ENCODE measurements around the gene LRP1-AS. TPM values are rescaled to one million over a fixed set of nuclear protein-coding genes. Genes with fewer than 3 reads are reported as not detected.

Gene LRP1-AS
- total RNA-seq, 4 donors from 2014 or later, result not detected

GRCh38 chr12:57096099-57096572 is 51.3 kb downstream of the LRP1-AS start:
- H3K4me1 ChIP-seq, result peaks cover 3 to 56% (median 37%) of the 10 kb centered on the region in 4 donors
- no peak for DNase-seq (ENCODE audit: low spot score in 2 of 2)
- WGBS, 2 donors, result 77 to 80% methylated on average over 6 of the region's 6 CpGs
- H3K9me3 ChIP-seq, result no peaks in the 10 kb centered on the region
- no peaks in the 10 kb centered on the region for H3K27me3 ChIP-seq
- H3K27ac ChIP-seq, result peak overlapping the region in 3 of 4 donors; percentile 5 to 99 (median 99)
- TF ChIP-seq EP300 (IDR thresholded peaks at IDR 0.05), result peak in 1 of 2 donors; percentile 28
- TF ChIP-seq CTCF (IDR thresholded peaks at IDR 0.05), result no peak
- no peak for TF ChIP-seq POLR2A (IDR thresholded peaks at IDR 0.05)
- peaks cover 0 to 91% (median 16%) of the 10 kb centered on the region in 3 donors for H3K36me3 ChIP-seq
- no peak overlapping the region for H3K4me3 ChIP-seq

DNA sequence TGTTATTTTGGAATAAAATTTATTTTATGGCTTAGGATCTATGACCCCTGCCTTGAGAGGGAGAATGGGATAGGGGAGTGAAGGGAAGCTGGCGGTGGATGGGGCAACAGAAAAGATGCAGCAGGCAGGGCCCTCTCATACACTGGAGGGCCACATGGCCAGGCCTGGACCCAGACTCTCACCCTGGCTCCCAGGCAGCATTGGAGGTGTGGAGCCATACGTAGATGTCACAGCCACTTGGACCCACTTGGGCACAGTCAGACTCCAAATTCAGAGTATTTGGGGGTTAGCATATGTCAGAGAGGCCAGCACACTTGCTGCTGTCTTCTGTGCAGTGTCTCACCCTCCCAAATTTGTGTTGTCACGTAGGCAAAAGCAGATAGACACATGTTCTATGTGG is 52.0 kb downstream of the LRP1-AS start:
- 61 to 64% methylated on average over 3 of the region's 3 CpGs for WGBS, 2 donors
- H3K4me1 ChIP-seq, result peaks cover 3 to 63% (median 44%) of the 10 kb centered on the region in 4 donors
- H3K27ac ChIP-seq, result peak overlapping the region in 3 of 4 donors; percentile 76 to 99 (median 99)
- no peaks in the 10 kb centered on the region for H3K9me3 ChIP-seq
- H3K36me3 ChIP-seq, result peaks cover 0 to 91% (median 16%) of the 10 kb centered on the region in 3 donors
- no peak overlapping the region for H3K4me3 ChIP-seq
- no peak for TF ChIP-seq CTCF (IDR thresholded peaks at IDR 0.05)
- no peak for TF ChIP-seq EP300 (IDR thresholded peaks at IDR 0.05)
- TF ChIP-seq POLR2A (IDR thresholded peaks at IDR 0.05), result no peak
- DNase-seq (ENCODE audit: low spot score in 2 of 2), result no peak
- no peaks in the 10 kb centered on the region for H3K27me3 ChIP-seq

Small RNA genes within 50 kb of the gene (small RNA-seq; reads per million reads assigned to genes)
- gene MIR1228, result 0.85 reads per million

Other genes starting within 250 kb of the LRP1-AS start
- not detected for gene SDR9C7, start 213.2 kb downstream of the LRP1-AS start, total RNA-seq
- 1 to 10 TPM in 3 of 4 donors, not detected in 1; 1.5 to 1.8 (median 1.7) TPM for gene RDH16, start 190.0 kb downstream of the LRP1-AS start, total RNA-seq
- gene ZBTB39, start 141.1 kb downstream of the LRP1-AS start, total RNA-seq, result 1 to 10 TPM; 3.6 to 6.8 (median 5.4) TPM
- gene TAC3, start 131.1 kb downstream of the LRP1-AS start, total RNA-seq, result not detected
- gene MYO1A, start 97.5 kb downstream of the LRP1-AS start, total RNA-seq, result under 1 TPM in 2 of 4 donors, not detected in 2; 0.30 to 0.59 TPM
- gene NEMP1, start 68.8 kb downstream of the LRP1-AS start, total RNA-seq, result 10 to 100 TPM in 1 of 4 donors, 1 to 10 TPM in 3; 4.8 to 10.2 (median 6.6) TPM
- gene NAB2, start 58.5 kb downstream of the LRP1-AS start, total RNA-seq, result 10 to 100 TPM; 29.3 to 42.2 (median 38.6) TPM
- gene STAT6, start 36.3 kb downstream of the LRP1-AS start, total RNA-seq, result 100 to 1,000 TPM; 140 to 247 (median 183) TPM
- 100 to 1,000 TPM; 410 to 653 (median 527) TPM for gene LRP1, start 19.1 kb downstream of the LRP1-AS start, total RNA-seq
- 1 to 10 TPM in 1 of 4 donors, not detected in 3; 4.2 TPM for gene NXPH4, start 69.2 kb upstream of the LRP1-AS start, total RNA-seq
- gene SHMT2, start 82.1 kb upstream of the LRP1-AS start, total RNA-seq, result 10 to 100 TPM; 18.4 to 77.3 (median 32.6) TPM
- 1 to 10 TPM in 3 of 4 donors, not detected in 1; 1.7 to 5.0 (median 3.6) TPM for gene STAC3, start 103.6 kb upstream of the LRP1-AS start, total RNA-seq

All from tibial nerve (tissue), 4 donors.